Measurements from ENCODE around the gene MLX. TPM values are rescaled to one million over a fixed set of nuclear protein-coding genes. Genes with fewer than 3 reads are reported as not detected.
A peak's percentile ranks its signal among the peaks of the same experiment; 100 is the strongest.
"Not testable (repeated sequence)": the region's sequence is repeated elsewhere in the genome, so short reads cannot be mapped to it uniquely, and the experiment has no call there.

The MLX gene
- total RNA-seq, 1 experiment from 2014 or later, result 37.5 TPM

- Histone ChIP-seq H3K4me3 (ENCODE audit: low read depth, low read length) (no peak overlapping the region), H3K4me1 (peaks cover 27% of the 10 kb centered on the region), H3K9me3 (no peaks in the 10 kb centered on the region), H3K36me3 (ENCODE audit: control insufficient read depth, insufficient read depth, low read length) (peaks cover 1% of the 10 kb centered on the region; the same call in 1 of the 2 replicates), H3K27me3 (replicated peaks; ENCODE audit: control insufficient read depth, insufficient read depth, low read length) (no peaks in the 10 kb centered on the region)
- H3K4me1 Mint-ChIP-seq (ENCODE audit: low read depth, unreplicated experiment), result peaks cover 14% of the 10 kb centered on the region
- intact Hi-C loops (cut with micrococcal nuclease; ENCODE audit: unreplicated experiment), result no loop called here
- peak overlapping the region; percentile 74 for H3K27ac Mint-ChIP-seq (ENCODE audit: unreplicated experiment)
- TF ChIP-seq, protein P1, sequence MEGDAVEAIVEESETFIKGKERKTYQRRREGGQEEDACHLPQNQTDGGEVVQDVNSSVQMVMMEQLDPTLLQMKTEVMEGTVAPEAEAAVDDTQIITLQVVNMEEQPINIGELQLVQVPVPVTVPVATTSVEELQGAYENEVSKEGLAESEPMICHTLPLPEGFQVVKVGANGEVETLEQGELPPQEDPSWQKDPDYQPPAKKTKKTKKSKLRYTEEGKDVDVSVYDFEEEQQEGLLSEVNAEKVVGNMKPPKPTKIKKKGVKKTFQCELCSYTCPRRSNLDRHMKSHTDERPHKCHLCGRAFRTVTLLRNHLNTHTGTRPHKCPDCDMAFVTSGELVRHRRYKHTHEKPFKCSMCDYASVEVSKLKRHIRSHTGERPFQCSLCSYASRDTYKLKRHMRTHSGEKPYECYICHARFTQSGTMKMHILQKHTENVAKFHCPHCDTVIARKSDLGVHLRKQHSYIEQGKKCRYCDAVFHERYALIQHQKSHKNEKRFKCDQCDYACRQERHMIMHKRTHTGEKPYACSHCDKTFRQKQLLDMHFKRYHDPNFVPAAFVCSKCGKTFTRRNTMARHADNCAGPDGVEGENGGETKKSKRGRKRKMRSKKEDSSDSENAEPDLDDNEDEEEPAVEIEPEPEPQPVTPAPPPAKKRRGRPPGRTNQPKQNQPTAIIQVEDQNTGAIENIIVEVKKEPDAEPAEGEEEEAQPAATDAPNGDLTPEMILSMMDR (IDR thresholded peaks at IDR 0.05; ENCODE audit: insufficient read depth in 1 of 2, low read depth in 1 of 2, low read length in 1 of 2, severe bottlenecking in 1 of 2, unreplicated experiment in 1 of 2), result no peak
- H3K36me3 Mint-ChIP-seq (ENCODE audit: insufficient read depth, unreplicated experiment), result peaks cover 46% of the 10 kb centered on the region
- peak in 1 of 2 experiments; percentile 73 for DNase-seq
- H3K27me3 Mint-ChIP-seq (ENCODE audit: insufficient read depth, unreplicated experiment), result no peaks in the 10 kb centered on the region
- H3K4me3 Mint-ChIP-seq (ENCODE audit: unreplicated experiment), result peak overlapping the region; percentile 45
- POLR2A ChIA-PET, result interaction anchor here (0.6 to 1.0 kb wide), 3 partner anchors 9 to 21 kb away, joined by 3 to 5 read pairs (median 3); no protein-coding TSS in a partner anchor
- no TSS peak for BruUV-seq (replicated peaks)
- H3K9me3 Mint-ChIP-seq (ENCODE audit: unreplicated experiment), result no peaks in the 10 kb centered on the region
- CTCF ChIA-PET, result interaction anchor here (0.6 to 2.0 kb wide), 7 partner anchors 13 to 1474 kb away, joined by 3 to 9 read pairs (median 5); partner anchors contain the start of gene PSMC3IP
These were observed 25.7 kb upstream of the MLX start for GRCh38 chr17:42541041-42541833.

DNA sequence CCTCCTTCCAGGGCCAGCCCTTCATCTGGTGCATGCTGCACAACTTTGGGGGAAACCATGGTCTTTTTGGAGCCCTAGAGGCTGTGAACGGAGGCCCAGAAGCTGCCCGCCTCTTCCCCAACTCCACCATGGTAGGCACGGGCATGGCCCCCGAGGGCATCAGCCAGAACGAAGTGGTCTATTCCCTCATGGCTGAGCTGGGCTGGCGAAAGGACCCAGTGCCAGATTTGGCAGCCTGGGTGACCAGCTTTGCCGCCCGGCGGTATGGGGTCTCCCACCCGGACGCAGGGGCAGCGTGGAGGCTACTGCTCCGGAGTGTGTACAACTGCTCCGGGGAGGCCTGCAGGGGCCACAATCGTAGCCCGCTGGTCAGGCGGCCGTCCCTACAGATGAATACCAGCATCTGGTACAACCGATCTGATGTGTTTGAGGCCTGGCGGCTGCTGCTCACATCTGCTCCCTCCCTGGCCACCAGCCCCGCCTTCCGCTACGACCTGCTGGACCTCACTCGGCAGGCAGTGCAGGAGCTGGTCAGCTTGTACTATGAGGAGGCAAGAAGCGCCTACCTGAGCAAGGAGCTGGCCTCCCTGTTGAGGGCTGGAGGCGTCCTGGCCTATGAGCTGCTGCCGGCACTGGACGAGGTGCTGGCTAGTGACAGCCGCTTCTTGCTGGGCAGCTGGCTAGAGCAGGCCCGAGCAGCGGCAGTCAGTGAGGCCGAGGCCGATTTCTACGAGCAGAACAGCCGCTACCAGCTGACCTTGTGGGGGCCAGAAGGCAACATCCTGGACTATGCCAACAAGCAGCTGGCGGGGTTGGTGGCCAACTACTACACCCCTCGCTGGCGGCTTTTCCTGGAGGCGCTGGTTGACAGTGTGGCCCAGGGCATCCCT is 23.5 kb upstream of the MLX start:
- H3K27ac Mint-ChIP-seq (ENCODE audit: unreplicated experiment), result peak overlapping the region; percentile 45
- intact Hi-C loops (cut with micrococcal nuclease; ENCODE audit: unreplicated experiment), result no loop called here
- CTCF ChIA-PET, result no interaction called here
- Histone ChIP-seq H3K4me1 (peaks cover 20% of the 10 kb centered on the region), H3K36me3 (ENCODE audit: control insufficient read depth, insufficient read depth, low read length) (peaks cover 1% of the 10 kb centered on the region; the same call in 1 of the 2 replicates), H3K4me3 (ENCODE audit: low read depth, low read length) (no peak overlapping the region), H3K9me3 (no peaks in the 10 kb centered on the region), H3K27me3 (replicated peaks; ENCODE audit: control insufficient read depth, insufficient read depth, low read length) (no peaks in the 10 kb centered on the region)
- no TSS peak for BruUV-seq (replicated peaks)
- H3K36me3 Mint-ChIP-seq (ENCODE audit: insufficient read depth, unreplicated experiment), result peaks cover 68% of the 10 kb centered on the region
- peaks cover 14% of the 10 kb centered on the region for H3K4me1 Mint-ChIP-seq (ENCODE audit: low read depth, unreplicated experiment)
- POLR2A ChIA-PET, result interaction anchor here (0.8 kb wide), 1 partner anchor 12 kb away, joined by 4 read pairs; no protein-coding TSS in a partner anchor
- no peak overlapping the region for H3K4me3 Mint-ChIP-seq (ENCODE audit: unreplicated experiment)
- no peak for DNase-seq
- H3K9me3 Mint-ChIP-seq (ENCODE audit: unreplicated experiment), result no peaks in the 10 kb centered on the region
- no peaks in the 10 kb centered on the region for H3K27me3 Mint-ChIP-seq (ENCODE audit: insufficient read depth, unreplicated experiment)
- TF ChIP-seq, protein P1 (IDR thresholded peaks at IDR 0.05; ENCODE audit: insufficient read depth in 1 of 2, low read depth in 1 of 2, low read length in 1 of 2, severe bottlenecking in 1 of 2, unreplicated experiment in 1 of 2), result no peak

DNA sequence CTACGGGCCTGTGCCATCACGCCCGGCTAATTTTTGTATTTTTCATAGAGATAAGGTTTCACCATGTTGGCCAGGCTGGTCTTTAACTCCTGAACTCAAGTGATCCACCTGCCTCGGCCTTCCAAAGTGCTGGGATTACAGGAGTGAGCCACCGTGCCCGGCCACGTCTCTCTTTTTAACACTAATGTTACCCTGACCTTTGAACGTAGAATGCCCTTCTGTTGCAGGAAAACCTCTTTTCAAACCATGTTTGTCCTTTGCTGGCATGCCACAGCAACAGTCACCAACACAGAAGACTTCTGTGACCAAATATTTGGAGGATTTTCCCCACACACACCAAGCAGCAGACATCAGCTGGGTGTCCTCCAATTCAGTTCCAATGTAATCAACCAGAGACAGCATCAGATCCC is 22.0 kb upstream of the MLX start:
- CTCF ChIA-PET, result no interaction called here
- Histone ChIP-seq H3K9me3 (no peaks in the 10 kb centered on the region), H3K4me3 (ENCODE audit: low read depth, low read length) (no peak overlapping the region), H3K27me3 (replicated peaks; ENCODE audit: control insufficient read depth, insufficient read depth, low read length) (no peaks in the 10 kb centered on the region), H3K4me1 (peaks cover 20% of the 10 kb centered on the region), H3K36me3 (ENCODE audit: control insufficient read depth, insufficient read depth, low read length) (peaks cover 1% of the 10 kb centered on the region; the same call in 1 of the 2 replicates)
- H3K36me3 Mint-ChIP-seq (ENCODE audit: insufficient read depth, unreplicated experiment), result peaks cover 68% of the 10 kb centered on the region
- no peak overlapping the region for H3K4me3 Mint-ChIP-seq (ENCODE audit: unreplicated experiment)
- TF ChIP-seq, protein P1 (IDR thresholded peaks at IDR 0.05; ENCODE audit: insufficient read depth in 1 of 2, low read depth in 1 of 2, low read length in 1 of 2, severe bottlenecking in 1 of 2, unreplicated experiment in 1 of 2), result no peak
- DNase-seq, result no peak
- H3K27me3 Mint-ChIP-seq (ENCODE audit: insufficient read depth, unreplicated experiment), result no peaks in the 10 kb centered on the region
- no peaks in the 10 kb centered on the region for H3K9me3 Mint-ChIP-seq (ENCODE audit: unreplicated experiment)
- no TSS peak for BruUV-seq (replicated peaks)
- intact Hi-C loops (cut with micrococcal nuclease; ENCODE audit: unreplicated experiment), result no loop called here
- peak overlapping the region; percentile 45 for H3K27ac Mint-ChIP-seq (ENCODE audit: unreplicated experiment)
- peaks cover 14% of the 10 kb centered on the region for H3K4me1 Mint-ChIP-seq (ENCODE audit: low read depth, unreplicated experiment)
- POLR2A ChIA-PET, result interaction anchor here (1.3 kb wide), 2 partner anchors 8 to 9 kb away, joined by 3 to 4 read pairs; partner anchors contain the start of gene NAGLU

- H3K27me3 Mint-ChIP-seq (ENCODE audit: insufficient read depth, unreplicated experiment); BruUV-seq (replicated peaks); H3K36me3 ChIP-seq (ENCODE audit: control insufficient read depth, insufficient read depth, low read length); H3K9me3 Mint-ChIP-seq (ENCODE audit: unreplicated experiment); H3K9me3 ChIP-seq; intact Hi-C loops (cut with micrococcal nuclease; ENCODE audit: unreplicated experiment); H3K4me3 Mint-ChIP-seq (ENCODE audit: unreplicated experiment); H3K27me3 ChIP-seq (replicated peaks; ENCODE audit: control insufficient read depth, insufficient read depth, low read length); H3K4me3 ChIP-seq (ENCODE audit: low read depth, low read length); H3K4me1 Mint-ChIP-seq (ENCODE audit: low read depth, unreplicated experiment); DNase-seq; CTCF ChIA-PET: not testable (repeated sequence)
- H3K36me3 Mint-ChIP-seq (ENCODE audit: insufficient read depth, unreplicated experiment), result peaks cover 62% of the 10 kb centered on the region
- POLR2A ChIA-PET, result interaction anchor here (1.3 kb wide), 2 partner anchors 8 to 10 kb away, joined by 3 to 4 read pairs; partner anchors contain the start of gene NAGLU
- peak overlapping the region; percentile 45 for H3K27ac Mint-ChIP-seq (ENCODE audit: unreplicated experiment)
- peaks cover 16% of the 10 kb centered on the region for H3K4me1 ChIP-seq
These were observed 21.0 kb upstream of the MLX start for GRCh38 chr17:42545755-42546505.
